GM19043 (cell line): Measurements from ENCODE around the gene KRTCAP3.
A peak's percentile ranks its signal among the peaks of the same experiment; 100 is the strongest.
"Not testable (repeated sequence)": the region's sequence is repeated elsewhere in the genome, so short reads cannot be mapped to it uniquely, and the experiment has no call there.

Experiments
- ATAC-seq: cut with Tn5 transposase; IDR thresholded peaks from one replicate; pipeline ENCODE4 v1.9.1; 2021; ENCODE audit warnings: low read depth; ENCODE audit not compliant: unreplicated experiment

Gene KRTCAP3, protein sequence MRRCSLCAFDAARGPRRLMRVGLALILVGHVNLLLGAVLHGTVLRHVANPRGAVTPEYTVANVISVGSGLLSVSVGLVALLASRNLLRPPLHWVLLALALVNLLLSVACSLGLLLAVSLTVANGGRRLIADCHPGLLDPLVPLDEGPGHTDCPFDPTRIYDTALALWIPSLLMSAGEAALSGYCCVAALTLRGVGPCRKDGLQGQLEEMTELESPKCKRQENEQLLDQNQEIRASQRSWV

DNA sequence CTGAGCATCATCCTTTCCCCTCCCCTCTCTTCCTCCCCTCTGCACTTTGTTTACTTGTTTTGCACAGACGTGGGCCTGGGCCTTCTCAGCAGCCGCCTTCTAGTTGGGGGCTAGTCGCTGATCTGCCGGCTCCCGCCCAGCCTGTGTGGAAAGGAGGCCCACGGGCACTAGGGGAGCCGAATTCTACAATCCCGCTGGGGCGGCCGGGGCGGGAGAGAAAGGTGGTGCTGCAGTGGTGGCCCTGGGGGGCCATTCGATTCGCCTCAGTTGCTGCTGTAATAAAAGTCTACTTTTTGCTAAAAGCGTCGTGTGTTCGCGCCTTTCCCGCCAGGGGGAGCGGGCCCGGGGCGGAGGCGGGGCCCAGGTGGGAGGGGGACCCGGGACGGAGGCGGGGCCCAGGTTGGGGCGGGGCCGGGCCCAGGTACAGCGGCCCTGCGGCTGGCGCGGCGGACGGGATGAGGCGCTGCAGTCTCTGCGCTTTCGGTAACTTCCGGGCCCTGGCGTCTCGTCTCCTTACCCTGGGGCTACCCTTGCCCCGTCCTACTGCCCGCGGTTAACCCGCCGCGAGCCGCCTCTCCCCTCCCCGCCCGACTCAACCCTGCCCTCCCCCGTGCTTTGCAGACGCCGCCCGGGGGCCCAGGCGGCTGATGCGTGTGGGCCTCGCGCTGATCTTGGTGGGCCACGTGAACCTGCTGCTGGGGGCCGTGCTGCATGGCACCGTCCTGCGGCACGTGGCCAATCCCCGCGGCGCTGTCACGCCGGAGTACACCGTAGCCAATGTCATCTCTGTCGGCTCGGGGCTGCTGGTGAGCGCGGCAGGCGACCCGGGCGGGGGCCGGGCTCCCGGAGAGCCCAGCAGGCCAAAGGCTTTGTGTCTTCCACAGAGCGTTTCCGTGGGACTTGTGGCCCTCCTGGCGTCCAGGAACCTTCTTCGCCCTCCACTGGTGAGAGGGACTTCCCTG, at the start of gene KRTCAP3:
Gene KRTCAP3, plus strand, starts transcription at position 424 of the 962 bp plus-strand sequence. Its CDS starts 32 bp downstream, at position 456.
- ATAC-seq: no peak

DNA sequence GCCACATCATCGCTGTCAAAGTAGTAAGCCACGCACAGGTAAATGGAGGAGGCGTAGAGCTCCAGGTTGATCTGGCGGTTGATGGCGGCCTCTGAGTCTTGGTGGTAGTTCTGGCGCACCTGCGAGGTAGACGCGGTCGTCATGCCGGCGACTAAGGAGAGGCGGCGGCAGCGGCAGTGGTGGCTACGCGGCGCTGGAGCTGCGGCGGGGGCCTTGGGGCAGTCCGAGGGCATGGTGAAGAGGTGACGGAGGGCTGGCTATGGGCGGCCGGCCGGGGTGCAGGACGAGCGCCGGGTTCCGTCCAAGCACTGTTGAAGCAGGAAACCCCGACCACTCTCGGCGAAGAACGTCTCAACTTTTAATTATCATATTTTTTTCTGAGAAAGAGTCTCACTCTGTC, 49.0 kb upstream of the KRTCAP3 start:
- no peak for ATAC-seq

DNA sequence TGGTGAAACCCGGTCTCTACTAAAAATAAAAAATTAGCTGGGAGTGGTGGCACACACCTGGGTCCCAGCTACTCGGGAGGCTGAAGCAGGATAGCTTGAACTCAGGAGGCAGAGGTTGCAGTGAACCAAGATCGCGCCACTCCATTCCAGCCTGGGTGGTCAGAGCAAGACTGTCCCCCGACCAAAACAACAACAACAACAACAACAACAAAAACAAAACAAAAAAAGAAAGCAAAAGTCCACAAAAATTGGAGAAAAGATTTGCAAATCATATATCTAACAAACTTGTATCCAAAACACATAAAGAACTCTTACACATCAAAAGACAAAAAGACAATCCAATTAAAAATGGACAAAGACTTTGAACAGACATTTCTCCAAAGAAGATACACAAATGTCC, 43.2 kb upstream of the KRTCAP3 start:
- no peak for ATAC-seq

DNA sequence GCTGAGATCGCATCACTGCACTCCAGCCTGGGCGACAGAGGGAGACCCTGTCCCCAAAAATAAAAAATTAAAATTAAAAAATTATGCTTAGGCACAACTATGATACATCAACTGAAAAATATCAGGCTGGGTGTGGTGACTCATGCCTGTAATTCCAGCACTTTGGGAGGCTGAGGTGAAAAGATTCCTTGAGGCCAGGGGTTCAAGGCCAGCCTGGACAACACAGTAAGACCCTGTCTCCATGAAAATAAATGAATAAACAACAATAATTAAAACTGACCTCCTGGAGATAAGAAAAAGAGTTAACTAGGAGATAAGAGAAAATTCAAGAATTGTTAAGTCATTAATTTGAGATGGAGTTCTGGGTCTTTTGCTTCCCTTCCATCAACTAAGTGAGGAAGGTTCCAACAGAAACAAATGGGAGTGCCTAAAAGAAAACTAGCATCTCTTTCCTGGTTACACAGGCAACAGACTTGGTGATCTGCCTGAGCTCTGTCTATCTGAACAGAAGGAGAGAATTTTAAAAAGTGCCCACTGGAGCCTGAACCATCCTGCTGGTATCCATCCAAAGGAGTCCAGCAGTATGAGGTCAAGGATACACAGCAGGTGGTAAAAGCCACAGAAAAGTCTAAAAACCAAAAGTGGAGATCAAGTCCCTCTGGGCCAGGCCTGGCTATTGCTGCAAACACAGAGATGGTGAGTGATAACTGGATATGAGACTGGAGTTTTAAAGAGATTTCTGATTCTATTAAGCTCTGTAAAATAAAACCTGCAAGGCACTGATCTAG, 41.6 kb upstream of the KRTCAP3 start:
- ATAC-seq: no peak

DNA sequence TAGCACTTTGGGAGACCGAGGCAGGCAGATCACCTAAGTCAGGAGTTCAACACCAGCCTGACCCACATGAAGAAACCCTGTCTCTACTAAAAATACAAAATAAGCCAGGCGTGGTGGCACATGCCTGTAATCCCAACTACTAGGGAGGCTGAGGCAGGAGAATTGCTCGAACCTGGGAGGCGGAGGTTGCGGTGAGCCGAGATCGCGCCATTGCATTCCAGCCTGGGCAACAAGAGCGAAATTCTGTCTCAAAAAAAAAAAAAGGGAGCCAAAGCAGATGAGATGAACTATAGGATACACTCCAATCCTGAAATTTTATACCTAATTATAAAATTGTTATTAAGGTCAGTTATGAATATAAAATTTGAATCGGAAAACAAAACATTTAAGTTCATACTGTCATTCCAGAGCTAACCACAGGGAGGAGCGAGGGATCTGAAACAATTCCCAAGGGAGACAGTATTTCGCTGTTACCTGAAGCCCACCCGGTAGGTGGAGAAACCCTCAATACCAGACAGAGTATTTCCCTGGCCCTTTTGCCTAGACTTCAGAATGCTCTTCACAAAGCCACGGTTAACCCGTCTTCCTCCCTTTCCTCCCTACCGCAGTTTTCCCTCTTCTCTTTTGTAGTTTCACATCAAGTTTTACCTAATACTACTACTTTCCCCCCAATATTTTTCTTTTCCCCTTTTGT, 34.2 kb upstream of the KRTCAP3 start:
- ATAC-seq: no peak

DNA sequence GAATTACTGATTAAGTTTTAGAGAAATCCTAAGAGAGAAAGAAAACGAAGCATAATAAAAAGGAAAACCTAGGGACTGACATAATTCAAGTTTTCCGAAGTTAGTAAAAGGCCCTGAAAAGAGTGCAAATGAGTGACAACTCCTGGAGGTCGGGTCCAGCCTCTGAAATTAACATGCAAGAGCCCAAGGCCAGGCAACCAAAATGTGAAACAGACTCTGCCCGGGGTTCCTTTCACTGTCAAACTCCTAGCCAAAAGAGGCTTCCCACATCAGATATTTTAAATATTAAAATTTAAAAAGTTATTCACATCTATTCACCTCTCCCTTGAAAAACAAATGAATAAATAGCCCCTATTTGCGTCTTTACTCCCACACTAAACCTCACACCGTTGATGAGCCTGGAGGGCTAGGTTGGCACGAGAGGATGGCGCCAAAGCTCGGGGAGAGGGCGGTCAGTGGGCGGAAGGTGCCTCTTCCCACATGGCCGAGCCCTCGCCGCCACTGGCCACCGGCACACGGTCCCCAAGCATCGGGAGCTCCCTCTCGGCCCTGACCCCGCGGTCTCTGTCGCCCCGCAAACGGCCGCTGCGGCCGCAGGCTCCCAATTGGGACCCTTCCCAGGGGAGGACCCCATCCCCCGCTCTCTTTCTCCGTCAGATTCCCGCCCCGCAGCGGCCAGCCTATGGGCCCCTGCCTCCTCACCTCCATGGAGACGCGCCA, 33.4 kb upstream of the KRTCAP3 start:
- peak; percentile 5 for ATAC-seq

DNA sequence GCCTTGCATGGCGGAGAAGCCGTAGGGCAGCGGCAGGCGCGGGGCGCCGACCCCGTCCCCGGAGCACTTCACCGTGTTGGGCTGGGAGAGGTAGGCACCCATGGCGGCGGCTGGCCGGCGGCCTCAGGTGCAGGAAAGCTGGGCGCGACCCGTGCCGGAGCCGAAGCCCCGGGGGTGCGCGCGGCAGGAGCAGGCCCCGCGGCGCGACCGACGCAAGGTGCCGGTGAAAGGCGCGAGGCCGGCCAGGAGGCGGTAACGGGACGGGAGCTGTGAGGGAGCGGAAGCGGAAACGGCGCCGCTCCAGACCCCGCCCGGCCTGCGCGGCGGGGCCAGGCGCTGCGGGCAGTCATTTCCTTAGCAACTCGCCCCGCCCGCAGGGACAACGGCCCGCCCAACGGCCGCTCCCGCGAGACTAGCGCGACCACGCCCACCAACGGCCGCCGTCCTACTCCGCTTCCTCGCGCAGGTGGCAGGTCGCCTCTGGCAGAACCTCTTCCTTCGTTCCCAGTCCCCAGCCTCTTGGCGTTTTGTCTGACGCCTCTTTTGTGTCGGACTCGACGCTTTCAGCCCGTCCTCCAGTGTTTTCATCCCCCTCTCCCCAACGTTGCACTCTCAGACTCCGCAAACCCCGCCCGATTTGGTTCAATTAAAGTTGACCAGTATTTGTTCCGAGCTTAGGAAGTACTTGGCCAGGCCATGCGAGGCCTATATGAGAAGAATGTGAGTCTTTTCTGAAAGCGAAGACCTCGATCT, 32.7 kb upstream of the KRTCAP3 start, which contains the start of gene PPM1G:
Gene PPM1G, minus strand, starts transcription at position 271 of the 753 bp plus-strand sequence. Its CDS starts 169 bp downstream, at position 102.
- peak; percentile 93 for ATAC-seq

DNA sequence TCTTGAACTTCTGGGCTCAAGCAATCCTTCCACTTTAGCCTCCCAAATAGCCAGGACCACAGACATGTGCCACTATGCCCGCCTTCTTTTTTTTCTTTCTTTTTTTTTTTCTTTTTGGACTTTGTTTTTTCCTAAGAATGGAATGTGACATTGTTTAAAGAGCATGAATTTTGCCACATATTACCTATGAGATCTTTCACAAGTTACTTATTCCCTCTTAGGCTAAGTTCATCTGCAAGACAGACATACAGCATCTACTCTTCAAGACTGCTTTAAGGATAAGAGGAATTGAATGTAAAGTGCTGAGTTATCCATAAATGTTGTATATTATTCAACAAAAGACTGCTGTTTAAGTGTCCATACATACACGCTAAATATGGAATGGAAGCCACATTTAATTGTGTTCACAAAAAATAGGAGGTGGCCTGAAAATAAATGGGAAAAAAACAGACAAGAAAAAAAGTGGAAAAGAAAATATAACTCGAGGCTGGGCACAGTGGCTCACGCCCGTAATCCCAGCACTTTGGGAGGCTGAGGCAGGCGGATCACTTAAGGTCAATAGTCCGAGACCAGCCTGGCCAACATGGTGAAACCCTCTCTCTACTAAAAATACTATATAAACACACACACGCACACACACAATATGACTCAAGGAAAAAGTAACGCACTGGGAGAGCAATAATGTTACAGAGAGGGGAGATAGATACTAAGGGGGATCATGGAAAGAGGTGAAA, 29.6 kb upstream of the KRTCAP3 start:
- ATAC-seq: no peak

DNA sequence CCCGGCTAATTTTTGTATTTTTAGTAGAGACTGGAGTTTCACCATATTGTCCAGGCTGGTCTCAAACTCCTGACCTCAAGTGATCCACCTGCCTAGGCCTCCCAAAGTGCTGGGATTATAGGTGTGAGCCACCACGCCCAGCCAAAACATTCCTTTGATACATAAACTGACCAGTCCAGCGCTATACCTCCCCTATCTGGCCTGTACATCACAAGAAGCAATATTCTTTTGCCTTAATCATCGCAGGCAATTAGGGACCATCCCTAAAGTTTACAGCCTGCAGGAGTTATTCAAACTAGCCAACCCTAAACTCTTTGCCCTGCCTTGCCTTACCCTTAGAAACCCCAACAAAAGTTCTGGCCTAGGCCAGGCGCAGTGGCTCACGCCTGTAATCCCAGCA, 26.0 kb upstream of the KRTCAP3 start:
- no peak for ATAC-seq

DNA sequence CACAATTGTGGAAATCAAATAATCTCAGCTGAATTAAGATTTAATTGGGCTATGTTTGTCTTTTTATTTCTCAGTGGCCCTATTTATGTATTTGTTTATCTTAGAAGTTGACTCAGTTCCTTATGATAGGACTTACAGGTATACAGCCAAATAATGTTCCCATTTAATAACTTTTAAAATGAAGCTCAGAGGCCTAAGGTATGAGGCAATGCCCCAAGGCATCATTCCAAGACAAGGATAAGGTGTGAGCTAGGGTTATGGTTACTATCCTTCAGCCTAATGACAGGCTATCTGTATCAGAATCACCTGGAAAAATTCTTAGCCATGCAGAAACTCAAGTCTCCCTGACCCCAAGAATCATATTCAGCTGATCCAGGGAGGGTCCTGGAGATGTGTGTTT, 21.2 kb upstream of the KRTCAP3 start:
- no peak for ATAC-seq

DNA sequence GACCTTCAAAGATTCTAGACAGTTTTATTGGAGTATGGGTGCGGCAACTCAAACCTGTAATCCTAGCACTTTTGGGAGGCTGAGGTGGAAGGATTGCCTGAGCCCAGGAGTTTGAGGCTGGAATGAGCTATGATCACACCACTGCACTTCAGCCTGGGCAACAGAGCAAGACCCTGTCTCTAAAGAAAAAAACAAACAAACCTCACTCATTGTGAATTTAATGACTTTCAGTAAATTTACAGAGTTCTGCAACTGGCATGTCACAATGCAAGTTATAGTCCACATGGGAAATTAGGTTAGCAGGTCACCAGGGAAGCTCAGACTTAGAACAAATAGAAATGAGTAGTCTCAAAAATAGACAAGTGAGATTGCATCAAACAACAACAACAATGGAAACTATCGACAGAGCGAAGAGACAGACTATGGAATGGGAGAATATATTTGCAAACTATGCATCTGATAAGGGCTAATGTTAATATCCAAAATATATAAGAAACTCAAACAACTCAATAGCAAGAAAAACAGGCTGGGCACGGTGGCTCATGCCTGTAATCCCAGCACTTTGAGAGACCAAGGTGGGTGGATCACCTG, 20.4 kb upstream of the KRTCAP3 start:
- no peak for ATAC-seq

DNA sequence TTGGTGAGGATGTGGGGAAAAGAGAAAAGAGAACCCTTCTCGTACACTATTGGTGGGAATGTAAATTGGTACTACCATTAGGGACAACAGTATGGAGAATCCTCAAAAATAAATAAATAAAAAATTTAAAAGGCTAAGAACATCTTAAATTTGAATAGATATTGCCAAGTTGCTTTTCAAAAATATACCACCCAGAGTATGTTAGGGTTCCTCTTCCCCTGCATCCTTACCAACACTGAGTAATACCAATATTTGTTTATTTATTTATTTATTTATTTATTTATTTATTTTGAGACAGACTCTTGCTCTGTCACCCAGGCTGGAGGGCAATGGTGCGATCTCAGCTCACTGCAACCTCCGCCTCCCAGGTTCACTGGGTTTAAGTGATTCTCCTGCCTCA, 19.2 kb upstream of the KRTCAP3 start:
- no peak for ATAC-seq

DNA sequence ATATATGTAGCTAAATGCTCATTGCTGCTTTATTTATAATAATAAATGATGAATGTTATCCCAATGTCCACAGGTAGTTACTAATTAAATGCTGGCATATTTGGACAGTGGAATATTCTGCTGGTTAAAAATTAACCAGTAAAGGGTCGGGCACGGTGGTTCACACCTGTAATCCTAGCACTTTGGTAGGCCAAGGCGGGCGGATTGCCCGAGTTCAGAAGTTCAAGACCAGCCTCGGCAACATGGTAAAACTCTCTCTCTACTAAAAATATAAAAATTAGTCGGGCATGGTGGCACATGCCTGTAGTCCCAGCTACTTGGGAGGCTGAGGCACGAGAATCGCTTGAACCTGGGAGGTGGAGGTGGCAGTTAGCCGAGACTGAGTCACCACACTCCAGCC, 17.1 kb upstream of the KRTCAP3 start:
- ATAC-seq: not testable (repeated sequence)

DNA sequence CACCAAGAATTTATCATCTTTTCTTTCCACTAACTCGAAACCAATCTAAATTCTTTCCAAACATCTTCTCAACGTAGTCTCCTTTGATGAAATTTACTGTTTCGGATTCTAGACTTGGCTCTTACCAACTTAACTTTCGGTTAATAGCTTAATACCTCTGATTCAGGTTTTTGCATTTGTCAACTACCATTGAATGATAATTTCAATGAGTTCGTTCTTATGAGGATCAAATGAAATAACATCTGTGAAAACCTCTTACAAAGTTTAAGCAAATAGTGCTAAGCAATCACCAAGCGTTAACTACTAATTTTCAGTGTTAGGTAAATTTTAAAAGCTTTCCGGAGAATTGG, 14.3 kb upstream of the KRTCAP3 start:
- ATAC-seq: no peak

DNA sequence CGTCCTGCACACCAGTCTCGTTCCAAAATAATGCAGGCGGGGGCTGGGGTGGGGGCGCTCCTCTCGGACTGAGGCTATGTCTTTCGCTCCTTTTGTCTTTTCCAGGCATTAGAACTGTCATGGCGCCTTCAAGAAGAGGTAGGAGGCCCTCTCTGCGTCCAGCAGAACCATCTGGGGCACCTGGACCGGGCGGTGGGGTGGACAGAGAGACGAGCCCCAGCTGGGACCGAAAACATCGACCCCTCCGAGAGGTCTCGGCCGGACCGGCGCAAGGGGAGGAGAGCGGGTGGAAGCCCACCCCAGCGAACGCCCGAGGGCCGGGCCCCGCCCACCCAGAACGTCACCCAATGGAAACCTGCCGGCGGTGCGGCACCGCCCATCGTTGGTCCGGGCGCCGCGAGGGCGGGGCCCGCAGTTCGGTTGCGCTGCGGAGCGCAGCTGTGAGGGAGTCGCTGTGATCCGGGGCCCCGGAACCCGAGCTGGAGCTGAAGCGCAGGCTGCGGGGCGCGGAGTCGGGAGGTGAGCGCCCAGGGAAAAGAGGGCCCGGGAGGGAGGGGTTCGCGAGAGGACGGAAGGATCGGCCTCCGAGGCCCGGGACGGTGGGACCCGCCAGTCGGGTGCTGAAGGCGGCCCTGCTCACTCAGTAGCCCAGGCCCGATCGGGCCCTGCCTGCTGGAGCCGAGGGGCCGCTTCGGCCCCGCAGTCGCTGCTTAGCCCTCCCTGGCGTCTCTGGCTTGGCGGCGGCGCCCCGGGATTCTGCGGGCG, 13.8 kb upstream of the KRTCAP3 start, which contains the start of gene NRBP1:
Gene NRBP1, plus strand, starts transcription at position 419 of the 765 bp plus-strand sequence. CDS start 4,643 bp downstream, outside the sequence.
- peak; percentile 79 for ATAC-seq

DNA sequence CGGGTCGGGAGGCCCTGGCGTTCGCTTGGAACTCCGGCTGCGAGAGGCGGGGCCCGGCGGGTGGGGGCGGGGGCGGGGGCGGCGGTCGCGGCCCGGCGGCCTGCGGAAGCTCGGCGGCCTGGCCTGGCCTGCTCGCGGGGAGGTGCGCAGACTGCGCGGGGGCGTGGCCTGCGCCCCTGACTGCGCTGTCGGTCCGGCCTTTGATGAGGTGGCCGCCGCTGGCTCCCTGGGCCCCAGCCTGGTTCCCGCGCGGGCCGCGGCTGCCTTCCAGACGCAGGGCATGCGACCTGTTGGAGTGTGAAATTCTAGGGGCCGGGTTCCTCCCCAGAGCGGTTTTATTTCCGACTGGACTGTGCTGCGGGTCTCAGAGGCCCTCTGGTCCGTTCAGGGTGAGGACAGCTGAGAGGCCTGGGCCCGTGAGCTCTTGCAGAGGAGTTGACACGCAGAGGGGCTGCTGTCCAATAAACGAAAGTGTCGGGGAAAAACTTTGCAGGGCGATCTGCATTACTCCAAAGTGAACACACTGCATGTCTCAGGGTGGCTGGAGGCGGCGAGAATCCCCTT, 13.1 kb upstream of the KRTCAP3 start:
- ATAC-seq: peak; percentile 76

DNA sequence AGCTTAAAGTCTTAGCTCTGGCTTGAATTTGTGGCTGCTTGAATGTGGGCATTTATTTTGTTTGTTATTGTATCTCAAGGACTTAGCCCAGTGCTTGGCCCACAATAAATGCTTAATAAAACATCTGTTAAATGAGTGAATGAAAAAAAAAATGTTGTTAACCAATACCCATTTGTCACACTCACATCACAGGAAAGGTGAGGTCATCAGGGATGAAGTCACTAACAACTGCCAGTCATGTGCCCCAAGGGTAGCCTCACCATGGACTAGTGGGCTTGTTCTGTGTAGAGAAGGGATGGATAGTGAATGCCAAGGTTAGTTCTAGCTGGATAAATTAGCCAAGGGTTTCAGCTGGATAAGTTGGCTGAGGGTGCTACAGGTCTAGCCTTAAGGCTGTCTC, 10.8 kb upstream of the KRTCAP3 start:
- ATAC-seq: no peak
